ENCODE measurements around the gene ARMC7. TPM values are rescaled to one million over a fixed set of nuclear protein-coding genes. Genes with fewer than 3 reads are reported as not detected.
A peak's percentile ranks its signal among the peaks of the same experiment; 100 is the strongest.

ARMC7 gene
- total RNA-seq, 3 donors from 2014 or later, result 3.4 to 6.7 (median 5.6) TPM

GRCh38 chr17:75110234-75110937 lies 617 bp downstream of the ARMC7 start:
- Histone ChIP-seq H3K36me3 (no peaks in the 10 kb centered on the region), H3K9me3 (no peaks in the 10 kb centered on the region), H3K4me1 (no peaks in the 10 kb centered on the region), H3K4me3 (peak overlapping the region; percentile 69 to 88 (median 82)), H3K27me3 (no peaks in the 10 kb centered on the region), H3K27ac (peak overlapping the region; percentile 48 to 54)
- TF ChIP-seq POLR2A (IDR thresholded peaks at IDR 0.05), result no peak
- TF ChIP-seq CTCF (IDR thresholded peaks at IDR 0.05), result no peak
- no peak for TF ChIP-seq POLR2AphosphoS5 (IDR thresholded peaks at IDR 0.05)
- intact Hi-C loops (cut with DNase I; ENCODE audit: low total_unique reads), result loop anchor here (10.0 kb wide), 1 partner anchor 84 kb away; no protein-coding TSS in a partner anchor
- no peak for DNase-seq (ENCODE audit: low spot score in 2 of 2)

GRCh38 chr17:75111777-75112335 lies 2.1 kb downstream of the ARMC7 start:
- no peak for TF ChIP-seq POLR2AphosphoS5 (IDR thresholded peaks at IDR 0.05)
- TF ChIP-seq CTCF (IDR thresholded peaks at IDR 0.05), result no peak
- no peak for TF ChIP-seq POLR2A (IDR thresholded peaks at IDR 0.05)
- Histone ChIP-seq H3K27ac (no peak overlapping the region), H3K27me3 (no peaks in the 10 kb centered on the region), H3K4me1 (no peaks in the 10 kb centered on the region), H3K9me3 (no peaks in the 10 kb centered on the region), H3K4me3 (no peak overlapping the region), H3K36me3 (no peaks in the 10 kb centered on the region)
- DNase-seq (ENCODE audit: low spot score in 2 of 2), result no peak
- intact Hi-C loops (cut with DNase I; ENCODE audit: low total_unique reads), result loop anchor here (10.0 kb wide), 1 partner anchor 83 kb away; no protein-coding TSS in a partner anchor

- DNase-seq (ENCODE audit: low spot score in 2 of 2), result peak; percentile 88 to 91
- intact Hi-C loops (cut with DNase I; ENCODE audit: low total_unique reads), result loop anchor here (10.0 kb wide), 1 partner anchor 81 kb away; no protein-coding TSS in a partner anchor
- TF ChIP-seq POLR2A (IDR thresholded peaks at IDR 0.05) (no peak), CTCF (IDR thresholded peaks at IDR 0.05) (peak; percentile 77 to 95 (median 94)), POLR2AphosphoS5 (IDR thresholded peaks at IDR 0.05) (peak in 1 of 3 donors; percentile 62)
- Histone ChIP-seq H3K4me1 (no peaks in the 10 kb centered on the region), H3K9me3 (no peaks in the 10 kb centered on the region), H3K4me3 (peak overlapping the region; percentile 50 to 65 (median 55)), H3K27ac (peak overlapping the region; percentile 81 to 87), H3K36me3 (no peaks in the 10 kb centered on the region), H3K27me3 (no peaks in the 10 kb centered on the region)
Measured at GRCh38 chr17:75113798-75114551, 4.2 kb downstream of the ARMC7 start.

GRCh38 chr17:75114552-75115314 lies 5.0 kb downstream of the ARMC7 start:
- no peaks in the 10 kb centered on the region for H3K36me3 ChIP-seq
- no peak for TF ChIP-seq CTCF (IDR thresholded peaks at IDR 0.05)
- no peak for TF ChIP-seq POLR2A (IDR thresholded peaks at IDR 0.05)
- no peak for TF ChIP-seq POLR2AphosphoS5 (IDR thresholded peaks at IDR 0.05)
- intact Hi-C loops (cut with DNase I; ENCODE audit: low total_unique reads), result loop anchor here (10.0 kb wide), 1 partner anchor 80 kb away; no protein-coding TSS in a partner anchor
- no peak for DNase-seq (ENCODE audit: low spot score in 2 of 2)
- no peaks in the 10 kb centered on the region for H3K9me3 ChIP-seq
- H3K27ac ChIP-seq, result peak overlapping the region; percentile 81 to 87
- no peaks in the 10 kb centered on the region for H3K4me1 ChIP-seq
- H3K27me3 ChIP-seq, result no peaks in the 10 kb centered on the region
- H3K4me3 ChIP-seq, result peak overlapping the region; percentile 50 to 65 (median 55)

All from breast epithelium (tissue), 4 donors.